Esophagus mucosa (tissue), 1 donor: Measurements from ENCODE around the gene FKBP11. TPM values are rescaled to one million over a fixed set of nuclear protein-coding genes. Genes with fewer than 3 reads are reported as not detected.
"Not testable (repeated sequence)": the region's sequence is repeated elsewhere in the genome, so short reads cannot be mapped to it uniquely, and the experiment has no call there.

Source experiments
- ATAC-seq: fragments of 200-7000 bp; cut with Tn5 transposase; one replicate; pipeline ENCODE4 v1.9.1; 2020
- total RNA-seq: library from RNA; stranded (reverse); gene quantifications from one replicate; pipeline ENCODE4 v1.2.4, GENCODE V29; 2023
- donor health status: DM: yes; HTN: yes; CAD: no.

FKBP11 gene
- total RNA-seq, 1 donor from 2014 or later: 13.1 TPM

DNA sequence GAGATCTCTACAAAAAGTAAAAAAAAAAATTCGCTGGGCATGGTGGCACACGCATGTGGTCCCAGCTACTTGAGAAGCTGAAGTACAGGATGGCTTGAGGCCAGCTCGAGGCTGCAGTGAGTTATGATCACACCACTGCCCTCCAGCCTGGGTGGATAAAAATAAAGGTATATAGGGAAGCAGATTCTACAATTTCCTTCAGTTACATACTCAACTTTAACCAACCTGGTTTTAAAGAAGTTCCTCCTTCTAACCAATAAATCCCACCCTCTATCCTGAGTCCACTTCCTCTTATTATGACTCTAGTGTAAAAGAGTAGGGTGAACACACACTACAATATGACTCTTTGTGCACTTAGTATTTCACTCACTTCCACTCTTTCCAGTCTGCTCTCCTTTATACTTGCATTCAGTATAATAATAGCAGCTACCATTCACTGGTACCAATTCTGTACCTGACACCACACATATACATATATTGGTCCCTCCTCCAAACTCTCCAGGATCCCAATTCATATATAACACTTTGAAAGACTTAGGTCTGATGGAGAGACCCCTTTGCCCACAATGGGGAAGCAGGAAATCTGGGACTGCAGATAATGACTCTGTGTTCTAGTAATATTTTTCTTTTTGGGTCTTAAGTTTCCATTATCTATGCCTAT, 29.7 kb upstream of the FKBP11 start:
- no peak for ATAC-seq

DNA sequence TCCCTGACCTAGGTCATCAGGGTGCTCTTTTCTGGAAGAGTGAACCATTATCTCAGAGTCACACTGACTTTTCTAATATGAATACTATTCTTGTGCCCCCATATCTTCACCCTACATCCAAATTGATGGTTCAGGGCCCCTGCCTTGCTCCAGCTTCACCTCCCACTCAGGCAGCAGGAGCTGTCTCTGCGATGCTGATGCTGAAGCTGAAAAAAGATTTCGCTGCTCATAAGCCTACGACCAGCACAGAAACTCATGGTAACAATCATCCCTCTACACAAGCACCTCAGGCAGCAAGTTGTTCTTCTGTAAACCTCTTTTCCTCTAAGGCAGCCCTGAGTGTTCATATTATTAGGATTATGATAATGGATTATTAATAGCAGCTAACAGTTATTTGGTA, 28.8 kb upstream of the FKBP11 start:
- ATAC-seq: no peak

DNA sequence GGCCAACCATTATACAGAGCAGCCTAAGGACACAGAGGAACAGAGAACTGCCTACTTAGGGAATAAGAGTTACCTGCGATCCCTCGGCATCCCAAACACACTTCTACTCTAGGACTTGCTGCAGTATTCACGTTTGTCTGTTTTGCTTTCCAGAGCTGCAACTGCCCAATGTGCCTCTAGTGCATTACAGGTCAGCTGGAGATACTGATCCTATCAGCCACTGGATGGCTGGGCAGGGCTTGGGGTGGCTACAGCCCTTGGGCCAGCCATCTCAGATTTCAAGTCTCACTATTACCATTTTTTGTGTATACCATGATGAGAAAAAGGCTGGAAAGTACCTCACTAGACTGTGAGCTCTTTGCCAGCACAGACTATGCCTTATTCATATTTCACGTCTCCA, 27.4 kb upstream of the FKBP11 start:
- no peak for ATAC-seq

DNA sequence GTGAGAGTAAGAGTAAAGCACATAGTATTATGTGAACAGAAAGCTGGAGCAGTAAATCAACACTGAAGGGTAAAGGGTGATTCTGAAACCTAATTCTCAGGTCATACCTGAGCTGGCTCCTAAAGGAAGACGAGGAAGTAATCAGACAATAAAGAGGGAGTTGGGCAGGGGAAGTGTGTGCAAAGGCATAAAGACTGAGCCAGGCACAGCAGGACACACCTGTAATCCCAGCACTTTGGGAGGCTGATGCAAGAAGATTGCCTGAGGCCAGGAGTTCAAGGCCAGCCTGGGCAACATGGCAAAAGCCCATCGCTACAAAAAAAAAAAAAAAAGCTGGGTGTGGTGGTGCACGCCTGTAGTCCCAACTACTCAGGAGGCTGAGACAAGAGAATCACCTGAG, 22.4 kb upstream of the FKBP11 start:
- peak; percentile 87 for ATAC-seq

DNA sequence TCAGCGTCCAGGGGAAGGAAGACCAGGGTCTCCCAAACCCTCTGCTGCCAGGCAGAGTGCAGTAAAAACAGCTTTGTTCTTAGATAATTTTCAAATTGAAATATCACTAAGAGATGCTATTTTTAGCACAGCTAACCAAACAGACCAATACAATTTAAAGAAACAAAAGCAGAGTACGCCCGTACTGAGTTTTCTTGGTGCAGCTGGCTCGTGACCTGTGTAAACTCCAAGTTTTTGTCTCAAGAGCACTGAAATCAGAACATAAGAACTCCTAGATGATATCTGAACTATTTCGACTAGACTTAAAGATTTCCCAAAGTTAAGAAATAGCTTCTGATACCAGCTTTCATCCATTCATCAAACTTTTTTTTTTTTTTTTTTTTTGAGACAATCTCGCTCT, 21.7 kb upstream of the FKBP11 start:
- ATAC-seq: no peak

DNA sequence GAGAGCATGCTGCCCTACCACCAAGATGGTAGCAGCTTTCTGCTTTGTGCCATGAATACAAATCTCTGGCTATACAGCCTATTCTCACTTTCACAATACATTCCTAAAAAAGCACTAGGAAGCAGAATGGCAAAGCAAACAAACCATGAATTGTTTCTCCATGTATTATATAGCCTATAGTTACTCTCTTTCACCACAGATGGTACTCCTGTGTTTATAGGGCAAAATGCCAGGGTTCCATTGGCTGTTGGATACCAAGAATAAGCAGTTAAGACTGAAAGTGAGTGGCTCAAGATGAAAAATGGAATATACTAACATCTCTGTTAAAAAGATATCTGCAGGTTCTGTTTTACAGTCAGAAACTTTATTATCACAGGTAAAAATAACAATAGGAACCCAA, 20.9 kb upstream of the FKBP11 start:
- ATAC-seq: no peak

DNA sequence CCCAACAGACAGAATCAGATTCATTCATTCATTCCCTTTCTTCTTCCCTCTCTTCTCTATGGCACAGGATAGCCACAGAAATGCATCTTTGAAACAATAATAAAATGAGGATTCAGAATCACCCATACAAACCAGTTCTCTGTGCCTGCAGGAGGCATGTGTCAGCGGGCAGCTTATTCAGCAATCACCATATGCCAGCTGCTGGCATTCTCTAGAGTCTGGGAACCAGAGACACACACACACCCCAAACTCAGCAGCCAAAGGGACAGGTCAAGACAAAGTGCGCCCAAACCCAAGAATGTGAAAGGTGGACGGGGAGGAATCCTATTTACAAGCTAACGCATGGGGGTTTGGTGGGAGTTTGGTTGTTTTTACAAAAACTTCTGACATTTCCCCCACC, 17.9 kb upstream of the FKBP11 start:
- peak; percentile 73 for ATAC-seq

DNA sequence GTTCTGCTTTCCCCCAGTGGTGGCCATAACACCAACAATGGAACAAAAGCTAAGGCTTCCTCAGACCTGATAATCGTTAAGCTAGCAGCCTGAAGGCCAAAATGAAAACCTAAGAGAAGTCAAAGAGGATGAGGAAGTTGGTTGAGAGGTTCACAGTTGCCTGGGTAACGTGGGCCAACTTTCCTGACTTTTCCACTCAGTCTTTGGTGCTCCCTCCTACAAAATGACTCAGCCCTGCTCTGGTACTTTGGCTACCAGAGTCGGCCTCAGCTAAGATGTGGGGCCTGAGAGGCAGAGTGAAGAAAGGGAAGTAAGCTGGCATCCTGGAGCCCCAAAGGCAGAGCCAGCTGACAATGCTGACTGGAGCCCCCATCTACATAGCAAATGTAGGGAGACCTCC, 14.9 kb upstream of the FKBP11 start:
- no peak for ATAC-seq

DNA sequence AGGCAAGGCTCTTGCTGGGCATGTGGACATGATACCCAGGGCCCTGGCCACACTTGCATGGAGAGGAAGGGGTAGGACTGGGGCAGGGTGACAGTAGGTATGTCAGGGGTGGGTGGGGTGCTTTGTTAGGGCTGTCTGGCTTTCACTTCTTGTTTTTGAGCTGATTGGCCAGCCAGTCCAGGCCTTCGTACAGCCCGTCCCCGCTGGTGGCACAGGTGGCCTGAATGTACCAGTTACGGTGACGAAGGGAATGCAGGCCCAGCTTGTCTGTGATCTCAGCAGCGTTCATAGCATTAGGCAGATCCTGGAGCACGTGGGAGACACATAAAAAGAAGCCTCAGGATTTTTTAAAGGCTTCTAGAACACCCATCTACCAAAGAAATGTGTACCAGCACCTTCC, 13.5 kb upstream of the FKBP11 start:
- ATAC-seq: no peak

DNA sequence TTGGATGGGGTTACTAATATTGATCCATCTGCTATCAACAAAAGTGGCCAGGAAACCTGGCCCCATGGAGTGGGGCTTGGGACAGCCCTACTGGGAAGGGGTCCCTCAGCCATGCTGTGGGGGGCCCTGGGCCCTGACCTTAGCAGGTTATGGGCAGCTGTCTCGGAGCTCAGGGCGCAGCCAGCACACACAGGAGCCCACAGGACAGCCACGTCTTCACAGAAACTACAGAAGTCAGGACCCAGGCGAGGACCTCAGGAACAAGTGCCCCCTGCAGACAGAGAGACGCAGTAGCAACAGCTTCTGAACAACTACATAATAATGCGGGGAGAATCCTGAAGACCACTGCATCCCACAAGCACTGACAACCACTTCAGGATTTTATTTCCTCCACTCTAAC, 11.9 kb upstream of the FKBP11 start:
- no peak for ATAC-seq

DNA sequence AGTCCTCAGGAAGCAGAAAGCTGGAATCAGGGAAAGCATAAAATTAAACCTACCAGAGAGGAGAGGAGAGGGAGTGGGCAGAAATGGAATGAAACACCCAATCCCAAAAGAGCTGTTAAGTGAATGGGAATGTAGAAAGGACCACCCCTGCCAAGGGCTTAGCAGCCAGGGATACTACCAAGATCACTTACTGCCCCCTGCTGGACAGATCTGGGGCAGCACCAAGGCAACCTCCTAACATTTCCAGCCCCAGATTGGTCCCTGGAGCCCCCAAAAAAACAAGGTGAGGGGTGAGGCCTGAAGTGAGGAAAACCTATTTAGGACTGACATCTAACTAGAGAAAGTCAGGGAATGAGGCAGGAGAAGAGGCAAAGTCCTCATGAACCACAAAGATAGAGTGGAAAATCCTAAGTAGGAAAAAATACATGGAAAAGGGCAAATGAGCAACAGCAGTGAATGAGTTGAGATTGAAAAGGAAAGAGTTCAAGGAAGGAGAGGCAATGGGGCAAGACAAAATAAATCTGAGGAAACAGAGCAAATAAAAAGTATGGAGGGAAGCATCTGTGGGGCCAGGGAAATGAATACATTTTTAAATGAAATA, 11.2 kb upstream of the FKBP11 start:
- ATAC-seq: peak; percentile 56

DNA sequence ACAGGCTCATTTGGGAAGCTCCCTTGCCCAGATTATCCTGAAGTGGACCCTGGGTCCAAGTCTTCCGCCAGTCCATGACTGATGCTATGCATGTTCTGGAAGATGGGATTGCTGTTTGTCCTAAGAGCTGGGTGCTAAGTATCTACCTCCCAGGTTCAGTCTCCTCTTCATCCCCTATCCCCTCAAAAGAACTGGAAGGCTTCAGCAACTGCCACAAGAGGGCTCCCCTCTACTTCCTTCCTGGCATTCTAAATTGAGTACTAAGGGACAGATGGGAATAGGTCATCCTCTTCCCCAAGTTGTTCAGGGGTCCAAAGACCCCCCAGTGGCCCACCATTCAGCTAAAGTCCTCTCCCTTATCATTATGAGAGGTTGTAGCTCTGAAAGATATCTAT, 9.0 kb upstream of the FKBP11 start:
- ATAC-seq: no peak

DNA sequence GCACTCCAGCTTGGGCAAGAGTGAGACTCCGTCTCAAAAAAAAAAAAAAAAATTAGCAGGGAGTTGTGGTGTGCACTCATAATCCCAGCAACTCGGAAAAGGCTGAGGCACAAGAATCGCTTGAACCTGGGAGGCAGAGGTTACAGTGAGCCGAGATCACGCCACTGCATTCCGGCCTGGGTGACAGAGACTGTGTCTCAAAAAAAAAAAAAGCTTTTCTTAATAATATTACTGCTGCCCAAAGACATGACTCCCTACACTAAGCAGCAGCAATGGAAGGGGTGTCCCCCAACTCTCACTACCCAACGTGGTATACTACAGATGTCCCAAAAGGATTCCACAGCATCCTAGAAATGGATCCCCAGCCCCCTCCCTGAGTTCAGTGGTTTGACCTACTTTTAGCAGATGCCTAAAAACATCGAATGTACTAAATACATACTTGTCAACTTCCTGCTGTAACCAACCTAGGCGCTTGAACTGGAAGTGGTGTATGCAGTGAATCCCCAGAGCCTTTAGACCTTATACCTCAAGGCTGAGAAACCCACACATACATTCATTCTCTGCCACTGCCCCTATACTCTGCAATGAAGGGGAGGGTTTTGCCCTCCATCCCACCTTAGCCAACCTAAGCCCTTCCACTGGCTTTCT, 8.5 kb upstream of the FKBP11 start:
- no peak for ATAC-seq

DNA sequence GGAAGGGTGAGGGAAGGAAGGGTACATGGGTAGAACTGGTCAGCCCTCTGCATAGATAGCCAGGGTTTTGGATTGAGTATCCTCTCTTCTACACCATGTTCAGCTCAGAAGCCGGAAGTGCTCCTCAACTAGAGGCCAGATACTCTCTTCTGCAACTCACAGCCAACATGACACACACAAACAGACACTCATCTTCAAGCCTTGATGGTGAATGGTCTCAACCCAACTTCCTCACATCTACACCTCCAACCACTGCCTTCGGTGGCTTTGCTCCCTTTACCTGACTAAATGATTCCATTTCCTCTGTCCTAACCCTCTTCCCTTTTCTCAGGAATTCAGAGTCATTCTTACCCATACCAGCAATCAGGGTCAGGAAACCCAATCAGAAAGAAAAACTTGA, 7.6 kb upstream of the FKBP11 start:
- no peak for ATAC-seq

DNA sequence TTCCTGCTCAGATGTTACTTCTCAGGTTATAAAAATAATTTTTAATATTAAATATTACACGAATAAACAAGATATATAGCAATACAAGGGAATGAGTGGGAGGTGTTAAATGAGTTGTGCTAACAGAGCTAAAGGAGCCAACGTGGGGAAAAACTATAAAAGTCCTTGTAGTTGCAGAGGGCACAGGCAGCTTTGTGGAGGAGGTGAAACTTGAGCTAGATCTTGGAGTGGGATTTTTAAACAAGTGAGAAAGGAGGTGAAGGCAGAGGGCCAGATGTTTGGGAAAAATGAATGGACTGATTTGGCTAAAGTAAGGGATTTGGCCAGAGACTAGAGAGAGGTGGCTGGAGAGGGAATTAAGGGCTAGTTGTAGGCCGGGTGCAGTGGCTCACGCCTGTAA, 5.2 kb upstream of the FKBP11 start:
- ATAC-seq: no peak

DNA sequence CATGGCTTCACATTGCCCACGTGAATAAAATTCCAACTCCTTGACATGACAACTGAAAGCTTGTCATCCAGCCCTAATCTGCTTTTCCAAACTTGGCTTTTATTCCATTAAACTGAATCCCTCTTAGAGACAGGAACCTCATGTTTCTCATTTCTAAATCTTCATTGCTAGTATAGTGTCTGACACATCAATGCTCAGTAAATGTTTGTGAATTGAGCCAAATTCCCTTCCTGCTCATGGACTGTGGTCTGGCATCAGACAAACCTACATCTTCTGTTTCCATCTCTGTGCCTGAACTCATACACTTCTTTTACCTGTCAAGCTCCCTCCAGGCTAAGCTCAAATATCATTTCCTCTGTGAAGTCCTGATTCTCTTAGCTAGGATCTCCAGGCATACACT, 4.3 kb upstream of the FKBP11 start:
- no peak for ATAC-seq

DNA sequence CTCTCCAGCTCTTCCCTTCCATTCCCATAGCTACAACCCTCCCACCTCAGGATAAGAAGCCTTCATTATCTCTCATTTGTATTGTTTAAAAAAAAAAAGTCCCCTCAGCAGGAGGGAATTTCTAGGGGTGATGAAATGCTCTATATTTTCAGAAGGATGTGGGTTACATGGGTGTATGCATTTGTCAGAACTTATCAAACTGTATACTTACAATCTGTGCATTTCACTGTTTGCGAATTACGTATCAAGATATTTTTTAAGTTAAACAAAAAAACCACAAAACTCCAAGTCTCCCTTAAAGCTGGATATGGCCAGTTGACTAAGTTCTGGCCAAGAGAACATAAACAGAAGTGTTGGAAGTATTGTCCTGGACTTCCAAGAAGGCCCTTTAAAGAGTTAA, 2.0 kb upstream of the FKBP11 start:
- no peak for ATAC-seq

DNA sequence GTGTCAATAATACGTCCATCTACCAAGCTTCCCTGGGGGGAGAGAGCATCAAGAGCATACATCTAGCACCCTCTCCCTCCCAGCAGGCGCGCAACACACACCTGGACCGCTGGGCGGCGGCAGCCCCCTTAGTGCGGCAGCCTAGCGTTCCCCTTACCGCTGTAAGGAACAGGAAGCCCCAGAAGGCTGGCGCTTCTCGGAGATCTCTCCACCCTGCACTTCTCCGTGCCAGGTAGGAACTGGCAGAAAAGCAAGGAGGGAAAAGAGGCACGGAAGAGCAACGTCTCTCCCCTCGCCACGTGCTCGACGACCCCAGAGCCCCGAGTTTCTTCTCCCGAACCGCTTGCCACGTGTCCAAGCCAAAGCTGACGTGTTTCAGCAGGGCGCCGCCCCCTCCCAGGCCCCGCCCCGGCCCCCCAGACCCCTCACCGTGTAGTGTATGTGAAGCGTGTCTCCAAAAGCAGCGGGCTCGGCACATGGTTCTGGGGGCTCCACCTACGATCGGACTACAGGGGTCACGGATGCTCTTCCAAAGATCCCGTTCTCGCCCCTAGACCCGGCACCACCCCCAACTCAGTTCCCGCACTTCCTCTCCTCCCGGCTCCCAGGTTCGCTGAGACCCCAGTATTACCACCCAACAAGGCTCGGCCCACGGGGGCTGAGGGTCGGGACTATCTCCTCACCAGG, 532 bp downstream of the FKBP11 start:
- ATAC-seq: peak; percentile 74

DNA sequence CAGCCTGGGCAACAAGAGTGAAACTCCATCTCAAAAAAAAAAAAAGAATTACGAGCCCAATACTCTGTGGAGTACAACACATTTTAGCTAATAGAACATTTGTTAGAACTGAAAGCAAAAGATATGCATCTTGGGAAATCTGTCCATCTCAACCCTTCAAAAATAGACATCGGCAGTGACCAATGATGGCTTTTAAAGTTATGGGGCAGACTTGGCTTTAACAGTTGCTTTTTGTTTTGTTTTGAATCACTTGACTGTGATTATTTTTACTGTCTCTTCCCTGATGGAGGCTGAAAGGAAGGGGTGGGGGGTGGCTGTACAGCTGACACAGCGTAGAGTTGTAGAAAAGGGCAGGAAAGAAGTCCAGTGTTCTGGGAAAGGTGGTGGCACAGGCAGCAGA, 2.2 kb downstream of the FKBP11 start:
- ATAC-seq: no peak

DNA sequence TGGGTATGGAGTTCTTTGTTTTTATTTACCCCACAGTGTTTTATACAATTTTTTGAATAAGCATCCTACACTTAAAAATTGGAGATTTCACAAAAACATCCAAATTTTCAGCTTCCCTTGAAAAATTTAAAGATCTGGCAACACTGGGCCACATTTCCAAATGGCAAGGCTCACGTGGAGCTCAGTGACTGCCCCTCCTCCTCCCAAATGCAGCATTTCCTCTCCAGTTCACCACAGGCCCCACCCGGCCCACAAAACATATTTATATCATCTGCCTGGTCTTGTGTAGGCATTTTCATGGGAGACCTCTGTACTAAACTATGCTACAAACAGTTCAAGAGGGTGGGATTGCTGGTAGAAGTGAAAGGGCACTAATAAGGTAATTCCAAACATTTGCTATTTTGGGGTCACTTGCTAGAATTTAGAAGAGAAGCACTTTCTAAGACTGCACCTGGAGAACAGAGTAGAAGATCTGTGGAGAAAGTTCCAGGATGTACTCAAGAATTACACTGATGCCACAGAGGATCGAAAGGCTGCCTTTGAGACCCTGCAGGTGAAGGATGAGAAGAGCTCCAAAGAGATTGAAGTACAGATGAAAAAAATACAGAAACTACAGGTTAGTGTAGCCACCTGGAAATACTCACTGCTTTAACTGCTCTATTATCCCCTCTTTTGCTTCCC, 7.3 kb downstream of the FKBP11 start:
- no peak for ATAC-seq

DNA sequence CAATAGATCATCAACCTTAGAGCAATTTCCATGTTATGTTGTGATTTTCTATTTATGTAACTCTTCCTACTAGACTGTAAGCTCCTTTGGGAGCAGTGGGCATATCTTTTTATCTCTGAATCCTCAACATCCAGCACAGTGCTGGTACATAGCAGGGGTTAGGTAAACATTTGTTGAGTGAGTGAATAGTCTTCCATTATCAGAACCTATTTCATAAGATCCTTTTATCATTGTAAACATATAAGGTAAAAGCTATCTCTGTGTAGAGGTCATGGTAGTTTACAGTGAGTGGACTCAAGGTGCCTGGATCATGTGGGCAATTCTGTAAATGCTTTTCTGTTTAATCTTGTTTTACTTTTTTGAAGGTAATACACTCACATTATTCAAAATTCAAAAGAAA, 15.1 kb downstream of the FKBP11 start:
- no peak for ATAC-seq

DNA sequence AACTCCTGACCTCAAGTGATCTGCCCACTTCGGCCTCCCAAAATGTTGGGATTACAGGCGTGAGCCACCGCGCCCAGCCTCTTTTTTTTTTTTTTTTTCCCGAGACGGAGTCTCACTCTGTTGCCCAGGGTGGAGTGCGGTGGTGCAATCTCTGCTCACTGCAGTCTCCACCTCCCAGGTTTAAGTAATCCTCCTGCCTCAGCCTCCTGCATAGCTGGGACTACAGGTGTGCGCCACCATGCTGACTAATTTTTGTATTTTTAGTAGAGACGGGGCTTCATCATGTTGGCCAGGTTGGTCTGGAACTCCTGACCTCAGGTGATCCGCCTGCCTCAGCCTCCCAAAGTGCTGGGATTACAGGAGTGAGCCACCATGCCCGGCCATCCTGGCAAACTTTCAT, 15.6 kb downstream of the FKBP11 start:
- ATAC-seq: not testable (repeated sequence)

DNA sequence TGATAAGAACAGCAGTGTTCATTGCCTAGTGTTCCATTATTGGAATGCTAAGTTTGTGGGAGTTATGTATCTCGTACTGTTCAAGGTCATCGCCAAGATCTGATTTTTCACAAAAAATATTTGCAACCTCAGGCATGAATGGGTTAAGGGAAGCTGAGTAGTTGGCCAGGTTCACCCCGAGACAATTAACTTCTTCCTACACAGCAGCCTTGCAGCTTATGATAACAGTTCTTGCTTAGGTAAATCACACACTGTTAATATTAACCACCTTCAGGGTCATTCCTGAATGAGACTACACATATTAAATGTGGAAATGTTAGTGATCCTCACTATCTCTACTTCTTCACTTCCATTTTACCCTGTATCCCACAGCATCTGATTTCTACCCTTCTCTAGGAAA, 18.0 kb downstream of the FKBP11 start:
- ATAC-seq: no peak
